Measurements from ENCODE around the gene VWA8.

- TF ChIP-seq PATZ1 (CRISPR knock-in tag; IDR thresholded peaks at IDR 0.05; ENCODE audit: borderline replicate concordance) (no peak), ZC3H10 (CRISPR knock-in tag; IDR thresholded peaks at IDR 0.05) (no peak), ARNTL (CRISPR knock-in tag; IDR thresholded peaks at IDR 0.05; ENCODE audit: borderline replicate concordance, low read depth) (no peak)
Measured at GRCh38 chr13:41547251-41548000, 413.5 kb downstream of the VWA8 start.
